Measurements from ENCODE around the gene IRF8. TPM values are rescaled to one million over a fixed set of nuclear protein-coding genes. Genes with fewer than 3 reads are reported as not detected.
A peak's percentile ranks its signal among the peaks of the same experiment; 100 is the strongest.

IRF8 gene
- total RNA-seq, 2 experiments from 2014 or later = 221 to 224 TPM

DNA sequence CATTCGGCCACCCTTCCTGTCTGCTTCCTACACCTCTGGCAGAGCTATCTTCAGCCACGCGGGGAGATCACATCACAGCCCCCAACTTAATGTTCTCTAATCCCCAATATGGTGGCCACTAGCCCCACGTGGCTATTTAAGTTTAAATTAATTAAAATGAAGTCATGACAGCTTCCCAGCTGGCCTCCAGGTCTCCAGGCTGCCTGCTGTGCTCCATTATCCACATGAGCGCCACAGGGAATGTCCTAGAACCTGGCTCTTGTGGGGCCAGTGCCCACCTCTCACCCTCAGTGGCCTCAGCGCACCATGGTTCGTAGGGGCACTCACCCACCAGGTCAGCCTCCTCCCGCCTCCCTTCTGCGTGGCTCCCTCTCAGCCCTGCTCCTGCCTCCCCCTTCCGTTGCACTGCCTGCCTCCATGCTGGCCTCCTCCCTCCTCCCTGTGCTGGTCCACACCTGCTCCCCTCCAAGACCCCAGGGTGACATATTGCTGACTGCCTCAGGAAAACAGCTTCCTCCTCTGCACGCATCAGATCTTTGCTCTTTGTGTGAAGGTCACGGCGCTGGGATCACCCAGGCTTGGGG, 47.7 kb downstream of the IRF8 start:
- Mint-ChIP-seq H3K4me3 (peak overlapping the region; percentile 66), H3K4me1 (ENCODE audit: low read depth) (peaks cover 81% of the 10 kb centered on the region), H3K36me3 (ENCODE audit: low read depth) (peaks cover 4% of the 10 kb centered on the region), H3K27ac (peak overlapping the region; percentile 96), H3K9me3 (no peaks in the 10 kb centered on the region), H3K27me3 (no peaks in the 10 kb centered on the region)
- TF ChIP-seq, protein P1, sequence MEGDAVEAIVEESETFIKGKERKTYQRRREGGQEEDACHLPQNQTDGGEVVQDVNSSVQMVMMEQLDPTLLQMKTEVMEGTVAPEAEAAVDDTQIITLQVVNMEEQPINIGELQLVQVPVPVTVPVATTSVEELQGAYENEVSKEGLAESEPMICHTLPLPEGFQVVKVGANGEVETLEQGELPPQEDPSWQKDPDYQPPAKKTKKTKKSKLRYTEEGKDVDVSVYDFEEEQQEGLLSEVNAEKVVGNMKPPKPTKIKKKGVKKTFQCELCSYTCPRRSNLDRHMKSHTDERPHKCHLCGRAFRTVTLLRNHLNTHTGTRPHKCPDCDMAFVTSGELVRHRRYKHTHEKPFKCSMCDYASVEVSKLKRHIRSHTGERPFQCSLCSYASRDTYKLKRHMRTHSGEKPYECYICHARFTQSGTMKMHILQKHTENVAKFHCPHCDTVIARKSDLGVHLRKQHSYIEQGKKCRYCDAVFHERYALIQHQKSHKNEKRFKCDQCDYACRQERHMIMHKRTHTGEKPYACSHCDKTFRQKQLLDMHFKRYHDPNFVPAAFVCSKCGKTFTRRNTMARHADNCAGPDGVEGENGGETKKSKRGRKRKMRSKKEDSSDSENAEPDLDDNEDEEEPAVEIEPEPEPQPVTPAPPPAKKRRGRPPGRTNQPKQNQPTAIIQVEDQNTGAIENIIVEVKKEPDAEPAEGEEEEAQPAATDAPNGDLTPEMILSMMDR (IDR thresholded peaks at IDR 0.05) = no peak
- POLR2A ChIA-PET = interaction anchor here (0.9 to 5.8 kb wide), 7 partner anchors 9 to 46 kb away, joined by 3 to 43 read pairs (median 4); partner anchors contain the start of gene IRF8
- no peak for ATAC-seq
- CTCF ChIA-PET = interaction anchor here (1.2 to 2.3 kb wide), 2 partner anchors 41 to 44 kb away, joined by 3 to 10 read pairs; no protein-coding TSS in a partner anchor
- intact Hi-C loops (cut with micrococcal nuclease) = no loop called here
- no peak for DNase-seq

DNA sequence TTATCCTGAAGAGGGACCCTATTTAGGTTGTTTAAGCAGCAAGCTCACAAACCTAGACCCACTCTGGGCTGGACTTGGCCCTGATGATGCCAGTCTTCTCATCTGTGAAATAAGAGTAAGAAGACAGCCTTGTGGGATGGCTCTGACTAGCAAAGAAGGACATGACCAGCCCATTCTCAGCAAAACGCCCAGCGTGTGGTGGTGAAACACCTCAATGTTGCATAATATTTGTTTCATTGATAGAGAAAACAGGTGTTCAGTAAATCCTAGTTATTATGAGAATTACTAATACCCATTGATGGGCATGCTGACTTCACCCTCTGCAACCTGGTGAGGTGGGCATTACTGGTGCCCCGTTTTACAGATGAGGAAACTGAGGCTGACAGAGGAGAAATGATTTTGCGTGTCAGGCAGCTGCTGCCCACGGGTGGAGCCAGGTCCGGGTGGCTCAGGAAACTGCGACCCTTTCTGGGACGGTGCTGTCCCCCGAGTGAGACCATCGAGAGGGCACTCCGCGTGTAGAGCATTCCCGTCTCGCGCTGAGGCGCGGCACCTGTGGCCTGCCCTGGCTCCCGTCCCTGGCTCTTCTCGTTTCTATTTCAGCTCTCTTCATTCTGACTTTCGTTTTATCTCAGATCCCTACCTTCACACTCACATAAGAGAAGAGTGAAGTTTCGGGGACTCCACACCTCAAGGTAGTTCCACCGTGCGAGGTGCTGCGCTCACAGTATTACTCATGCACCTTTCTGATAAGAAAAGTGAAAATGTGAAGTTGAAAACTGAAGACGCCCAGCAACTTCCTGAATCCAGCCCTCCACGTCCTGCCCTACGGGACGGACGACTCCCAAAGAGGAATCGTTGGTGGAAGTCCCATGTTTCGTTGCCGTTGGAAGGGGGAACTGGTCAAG, 48.5 kb downstream of the IRF8 start:
- Mint-ChIP-seq H3K4me1 (ENCODE audit: low read depth) (peaks cover 75% of the 10 kb centered on the region), H3K27me3 (no peaks in the 10 kb centered on the region), H3K27ac (peak overlapping the region; percentile 96), H3K9me3 (no peaks in the 10 kb centered on the region), H3K36me3 (ENCODE audit: low read depth) (peaks cover 4% of the 10 kb centered on the region), H3K4me3 (peak overlapping the region; percentile 53)
- CTCF ChIA-PET = interaction anchor here (0.7 to 2.3 kb wide), 3 partner anchors 41 to 126 kb away, joined by 3 to 10 read pairs (median 6); no protein-coding TSS in a partner anchor
- peak; percentile 78 for ATAC-seq
- intact Hi-C loops (cut with micrococcal nuclease) = no loop called here
- TF ChIP-seq, protein P1 (IDR thresholded peaks at IDR 0.05) = no peak
- POLR2A ChIA-PET = interaction anchor here (0.7 to 5.8 kb wide), 7 partner anchors 8 to 47 kb away, joined by 3 to 43 read pairs (median 4); partner anchors contain the start of gene IRF8
- peak; percentile 78 for DNase-seq

DNA sequence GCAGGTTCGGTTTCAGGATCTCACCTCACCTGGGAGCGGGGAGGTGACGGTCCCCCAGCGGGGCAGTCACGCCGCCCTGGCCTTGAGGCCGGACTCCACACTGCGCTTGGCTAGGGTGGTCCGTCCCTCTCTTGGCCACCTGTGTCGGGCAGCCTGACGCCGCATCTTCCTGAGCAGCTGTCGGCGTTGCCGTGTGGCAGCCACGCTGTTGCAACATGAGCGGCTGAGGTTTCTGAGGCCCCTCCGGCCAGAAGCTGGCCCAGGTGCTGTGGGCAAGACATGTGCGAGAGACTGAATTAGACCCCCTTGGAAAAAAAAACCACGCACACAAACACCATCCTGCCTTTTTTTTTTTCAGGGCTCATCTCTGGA, 49.2 kb downstream of the IRF8 start:
- intact Hi-C loops (cut with micrococcal nuclease) = no loop called here
- DNase-seq (no peak), ATAC-seq (no peak)
- H3K4me3 Mint-ChIP-seq = peak overlapping the region; percentile 53
- ChIA-PET POLR2A (interaction anchor here (1.6 to 5.8 kb wide), 3 partner anchors 12 to 48 kb away, joined by 4 to 43 read pairs (median 13); partner anchors contain the start of gene IRF8), CTCF (interaction anchor here (1.5 kb wide), 1 partner anchor 127 kb away, joined by 6 read pairs; no protein-coding TSS in a partner anchor)
- TF ChIP-seq, protein P1 (IDR thresholded peaks at IDR 0.05) = no peak
- peaks cover 4% of the 10 kb centered on the region for H3K36me3 Mint-ChIP-seq (ENCODE audit: low read depth)
- H3K4me1 Mint-ChIP-seq (ENCODE audit: low read depth) = peaks cover 74% of the 10 kb centered on the region
- no peaks in the 10 kb centered on the region for H3K9me3 Mint-ChIP-seq
- peak overlapping the region; percentile 96 for H3K27ac Mint-ChIP-seq
- H3K27me3 Mint-ChIP-seq = no peaks in the 10 kb centered on the region

DNA sequence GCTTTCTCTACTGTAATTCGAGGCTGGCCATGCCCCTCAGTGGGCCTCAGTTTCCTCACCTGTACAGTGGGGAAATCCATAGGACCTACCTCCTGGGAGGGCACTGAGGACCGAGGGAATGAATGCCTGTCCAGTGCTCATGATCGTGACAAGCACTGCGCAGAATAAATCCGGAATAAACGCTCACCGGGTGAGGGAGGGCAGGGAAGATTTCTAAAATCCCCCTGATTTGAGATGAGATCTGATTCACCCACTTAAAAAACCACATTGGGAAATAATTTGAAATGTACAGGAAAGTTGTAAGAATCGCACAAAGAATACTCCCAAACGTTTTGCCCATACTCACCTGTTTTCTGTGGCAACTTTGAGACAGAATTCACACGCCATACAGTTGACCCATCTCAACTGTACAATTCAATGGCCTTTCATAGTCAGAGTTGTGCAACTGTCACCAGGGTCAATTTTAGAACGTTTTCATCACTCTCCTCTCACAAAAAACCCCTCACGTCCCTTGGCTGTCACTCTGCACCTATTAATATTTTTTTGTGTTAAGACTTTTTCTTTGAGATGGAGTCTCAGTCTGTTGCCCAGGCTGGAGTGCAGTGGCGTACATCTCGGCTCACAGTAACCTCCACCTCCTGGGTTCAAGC, 49.8 kb downstream of the IRF8 start:
- POLR2A ChIA-PET = interaction anchor here (5.8 kb wide), 1 partner anchor 49 kb away, joined by 43 read pairs; the partner anchor contains the start of gene IRF8
- H3K27ac Mint-ChIP-seq = peak overlapping the region; percentile 38
- H3K4me3 Mint-ChIP-seq = no peak overlapping the region
- intact Hi-C loops (cut with micrococcal nuclease) = no loop called here
- no peaks in the 10 kb centered on the region for H3K9me3 Mint-ChIP-seq
- ATAC-seq (no peak), DNase-seq (no peak)
- H3K4me1 Mint-ChIP-seq (ENCODE audit: low read depth) = peaks cover 68% of the 10 kb centered on the region
- TF ChIP-seq, protein P1 (IDR thresholded peaks at IDR 0.05) = no peak
- CTCF ChIA-PET = interaction anchor here (1.5 to 1.6 kb wide), 2 partner anchors 8 to 128 kb away, joined by 3 to 6 read pairs; no protein-coding TSS in a partner anchor
- no peaks in the 10 kb centered on the region for H3K27me3 Mint-ChIP-seq
- peaks cover 4% of the 10 kb centered on the region for H3K36me3 Mint-ChIP-seq (ENCODE audit: low read depth)

All from activated CD8-positive, alpha-beta T cell treated with anti-CD3 and anti-CD28 coated beads for 36 hours (primary cell).